ENCODE results near the gene OBSL1. TPM values are rescaled to one million over a fixed set of nuclear protein-coding genes. Genes with fewer than 3 reads are reported as not detected.

The OBSL1 gene
- total RNA-seq, 4 donors from 2014 or later: 51.9 to 123 (median 99.2) TPM

DNA sequence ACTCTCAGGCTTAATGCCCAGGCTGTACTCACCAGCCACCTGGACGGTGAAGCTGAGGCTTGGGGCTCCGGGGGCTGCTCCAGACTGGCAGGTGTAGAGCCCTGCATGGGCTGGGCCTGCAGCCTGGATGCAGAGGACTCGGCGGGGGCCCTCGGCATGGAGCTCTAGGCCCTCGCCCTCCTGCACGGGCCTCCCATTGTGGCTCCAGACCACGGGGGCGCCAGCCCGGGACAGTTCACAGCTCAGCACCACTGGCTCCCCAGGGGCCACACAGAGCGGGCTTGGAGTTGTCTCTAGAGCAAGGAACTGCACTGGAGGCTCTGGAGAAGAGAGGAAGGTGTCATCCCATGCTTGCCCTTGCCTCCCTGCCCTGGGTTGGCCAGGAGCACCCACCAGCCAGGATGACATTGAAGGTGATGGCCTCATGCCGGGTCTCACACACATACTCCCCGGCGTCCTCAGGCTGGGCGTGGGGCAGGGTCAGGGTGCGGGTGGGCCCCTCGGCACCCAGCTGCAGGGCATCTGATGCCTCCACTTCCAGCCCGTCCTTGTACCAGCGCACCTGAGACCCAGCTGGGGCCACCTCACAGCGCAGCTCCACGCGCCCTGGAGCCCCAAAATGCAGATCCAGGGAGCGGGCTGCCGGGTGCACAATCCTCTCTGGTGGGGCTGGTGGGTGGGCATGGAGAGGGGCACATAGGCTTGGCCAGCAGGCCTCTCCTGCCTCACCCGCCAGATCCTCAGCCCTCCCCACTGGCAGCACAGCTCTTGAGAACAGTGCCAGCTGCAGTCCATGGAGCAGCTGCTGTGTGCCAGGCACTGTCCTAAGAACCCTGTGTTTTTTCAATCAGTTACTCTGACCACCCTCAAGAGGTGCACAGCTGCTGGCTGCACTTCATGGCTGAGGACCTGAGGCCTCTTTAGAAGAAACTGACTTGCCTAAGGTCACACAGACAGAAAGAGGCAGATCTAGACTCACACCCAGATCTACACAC lies 13.3 kb downstream of the OBSL1 start:
- Histone ChIP-seq H3K4me3 (no peak overlapping the region), H3K36me3 (peaks cover 4 to 66% (median 44%) of the 10 kb centered on the region in 4 donors), H3K9me3 (no peaks in the 10 kb centered on the region), H3K4me1 (peaks cover 6 to 24% (median 20%) of the 10 kb centered on the region in 4 donors), H3K27me3 (peaks cover 0 to 5% (median 0%) of the 10 kb centered on the region in 4 donors), H3K27ac (replicated peaks in 1 of 4) (no peak overlapping the region)
- no peak for DNase-seq (ENCODE audit: extremely low spot score)
- 95% methylated on average over 12 of the region's 25 CpGs for WGBS
- TF ChIP-seq EP300 (IDR thresholded peaks at IDR 0.05): no peak
- TF ChIP-seq, protein P1, sequence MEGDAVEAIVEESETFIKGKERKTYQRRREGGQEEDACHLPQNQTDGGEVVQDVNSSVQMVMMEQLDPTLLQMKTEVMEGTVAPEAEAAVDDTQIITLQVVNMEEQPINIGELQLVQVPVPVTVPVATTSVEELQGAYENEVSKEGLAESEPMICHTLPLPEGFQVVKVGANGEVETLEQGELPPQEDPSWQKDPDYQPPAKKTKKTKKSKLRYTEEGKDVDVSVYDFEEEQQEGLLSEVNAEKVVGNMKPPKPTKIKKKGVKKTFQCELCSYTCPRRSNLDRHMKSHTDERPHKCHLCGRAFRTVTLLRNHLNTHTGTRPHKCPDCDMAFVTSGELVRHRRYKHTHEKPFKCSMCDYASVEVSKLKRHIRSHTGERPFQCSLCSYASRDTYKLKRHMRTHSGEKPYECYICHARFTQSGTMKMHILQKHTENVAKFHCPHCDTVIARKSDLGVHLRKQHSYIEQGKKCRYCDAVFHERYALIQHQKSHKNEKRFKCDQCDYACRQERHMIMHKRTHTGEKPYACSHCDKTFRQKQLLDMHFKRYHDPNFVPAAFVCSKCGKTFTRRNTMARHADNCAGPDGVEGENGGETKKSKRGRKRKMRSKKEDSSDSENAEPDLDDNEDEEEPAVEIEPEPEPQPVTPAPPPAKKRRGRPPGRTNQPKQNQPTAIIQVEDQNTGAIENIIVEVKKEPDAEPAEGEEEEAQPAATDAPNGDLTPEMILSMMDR (IDR thresholded peaks at IDR 0.05): no peak
- TF ChIP-seq POLR2AphosphoS5 (IDR thresholded peaks at IDR 0.05): no peak
- TF ChIP-seq POLR2A (IDR thresholded peaks at IDR 0.05; ENCODE audit: low read depth): no peak
- intact Hi-C loops (cut with DNase I): no loop called here

GRCh38 chr2:219557320-219557719 lies 14.0 kb downstream of the OBSL1 start:
- H3K4me3 ChIP-seq: no peak overlapping the region
- H3K9me3 ChIP-seq: no peaks in the 10 kb centered on the region
- H3K27ac ChIP-seq (replicated peaks in 1 of 4): no peak overlapping the region
- intact Hi-C loops (cut with DNase I): no loop called here
- peaks cover 4 to 58% (median 37%) of the 10 kb centered on the region in 4 donors for H3K36me3 ChIP-seq
- 87% methylated on average over 13 of the region's 21 CpGs for WGBS
- peaks cover 0 to 5% (median 0%) of the 10 kb centered on the region in 4 donors for H3K27me3 ChIP-seq
- DNase-seq (ENCODE audit: extremely low spot score): no peak
- H3K4me1 ChIP-seq: peaks cover 12 to 32% (median 26%) of the 10 kb centered on the region in 4 donors
- TF ChIP-seq POLR2A (IDR thresholded peaks at IDR 0.05; ENCODE audit: low read depth) (no peak), EP300 (IDR thresholded peaks at IDR 0.05) (no peak), POLR2AphosphoS5 (IDR thresholded peaks at IDR 0.05) (no peak)
- TF ChIP-seq, protein P1 (IDR thresholded peaks at IDR 0.05): no peak

DNA sequence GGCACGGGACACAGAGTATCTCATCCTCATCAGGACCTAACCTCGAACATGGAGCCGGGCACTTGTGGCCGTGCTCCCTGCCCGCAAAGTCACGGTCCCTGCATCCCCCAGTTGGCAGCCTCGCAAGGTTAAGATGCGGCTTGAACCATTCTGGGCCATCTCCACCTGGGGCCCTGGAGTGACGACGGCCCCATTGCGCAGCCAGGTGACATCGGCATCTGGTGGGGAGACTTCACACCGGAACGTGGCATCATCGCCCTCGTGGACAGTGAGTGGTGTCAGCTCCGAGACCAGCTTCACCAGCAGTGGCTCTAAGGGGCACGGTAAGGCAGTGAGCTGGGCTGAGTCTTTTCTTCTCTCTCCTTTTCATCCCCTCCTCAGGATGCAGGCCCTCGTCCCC lies 14.9 kb downstream of the OBSL1 start:
- peaks cover 0 to 9% (median 0%) of the 10 kb centered on the region in 4 donors for H3K27me3 ChIP-seq
- DNase-seq (ENCODE audit: extremely low spot score): no peak
- intact Hi-C loops (cut with DNase I): no loop called here
- no peak overlapping the region for H3K4me3 ChIP-seq
- WGBS: 92% methylated on average over 13 of the region's 19 CpGs
- peaks cover 4 to 49% (median 27%) of the 10 kb centered on the region in 4 donors for H3K36me3 ChIP-seq
- peaks cover 19 to 41% (median 35%) of the 10 kb centered on the region in 4 donors for H3K4me1 ChIP-seq
- no peak overlapping the region for H3K27ac ChIP-seq (replicated peaks in 1 of 4)
- TF ChIP-seq EP300 (IDR thresholded peaks at IDR 0.05): no peak
- TF ChIP-seq POLR2A (IDR thresholded peaks at IDR 0.05; ENCODE audit: low read depth): no peak
- no peak for TF ChIP-seq POLR2AphosphoS5 (IDR thresholded peaks at IDR 0.05)
- TF ChIP-seq, protein P1 (IDR thresholded peaks at IDR 0.05): no peak
- no peaks in the 10 kb centered on the region for H3K9me3 ChIP-seq

- Histone ChIP-seq H3K36me3 (peaks cover 4 to 48% (median 26%) of the 10 kb centered on the region in 4 donors), H3K9me3 (no peaks in the 10 kb centered on the region), H3K27me3 (peaks cover 0 to 9% (median 0%) of the 10 kb centered on the region in 4 donors), H3K4me3 (no peak overlapping the region), H3K27ac (replicated peaks in 1 of 4) (no peak overlapping the region), H3K4me1 (peaks cover 21 to 45% (median 40%) of the 10 kb centered on the region in 4 donors)
- intact Hi-C loops (cut with DNase I): no loop called here
- no peak for DNase-seq (ENCODE audit: extremely low spot score)
- 92% methylated on average over 15 of the region's 20 CpGs for WGBS
- TF ChIP-seq POLR2AphosphoS5 (IDR thresholded peaks at IDR 0.05) (no peak), EP300 (IDR thresholded peaks at IDR 0.05) (no peak), POLR2A (IDR thresholded peaks at IDR 0.05; ENCODE audit: low read depth) (no peak)
- TF ChIP-seq, protein P1 (IDR thresholded peaks at IDR 0.05): no peak
Measured at GRCh38 chr2:219555956-219556355, 15.4 kb downstream of the OBSL1 start.
